ENCODE data around the gene PPP1R14C.
"Not testable (repeated sequence)": the region's sequence is repeated elsewhere in the genome, so short reads cannot be mapped to it uniquely, and the experiment has no call there.

Gene PPP1R14C, protein sequence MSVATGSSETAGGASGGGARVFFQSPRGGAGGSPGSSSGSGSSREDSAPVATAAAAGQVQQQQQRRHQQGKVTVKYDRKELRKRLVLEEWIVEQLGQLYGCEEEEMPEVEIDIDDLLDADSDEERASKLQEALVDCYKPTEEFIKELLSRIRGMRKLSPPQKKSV

DNA sequence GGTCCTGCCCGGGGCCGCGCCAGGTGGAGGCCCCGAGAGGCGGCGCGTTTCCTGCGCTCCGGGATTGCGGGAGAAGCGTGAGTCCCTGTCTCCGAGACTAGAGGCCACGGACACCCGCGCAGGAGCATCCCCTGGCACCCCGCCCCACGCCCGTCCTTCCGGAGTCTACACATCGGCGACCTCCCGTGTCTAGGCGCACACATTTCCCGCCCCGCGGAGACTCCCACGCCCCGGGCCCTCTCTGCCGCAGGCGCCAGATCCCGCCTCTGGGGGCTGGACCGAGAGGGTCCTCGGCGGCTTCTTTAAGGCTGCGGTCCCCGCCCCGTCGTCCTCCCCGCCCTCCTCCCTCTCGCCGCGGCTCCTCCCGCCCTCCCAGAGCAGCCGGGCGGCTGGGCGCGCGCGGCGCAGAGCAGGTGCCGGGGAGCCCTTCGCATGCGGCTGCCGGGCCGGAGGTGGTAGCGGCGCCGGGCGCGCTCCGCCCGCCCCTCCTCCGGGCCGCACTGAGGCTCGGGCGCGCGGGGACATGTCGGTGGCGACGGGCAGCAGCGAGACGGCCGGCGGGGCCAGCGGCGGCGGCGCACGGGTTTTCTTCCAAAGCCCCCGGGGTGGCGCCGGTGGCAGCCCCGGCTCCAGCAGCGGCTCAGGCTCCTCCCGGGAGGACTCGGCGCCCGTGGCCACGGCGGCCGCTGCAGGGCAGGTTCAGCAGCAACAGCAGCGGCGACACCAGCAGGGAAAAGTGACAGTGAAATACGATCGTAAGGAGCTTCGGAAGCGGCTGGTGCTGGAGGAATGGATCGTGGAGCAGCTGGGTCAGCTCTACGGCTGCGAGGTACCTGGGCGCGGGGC lies at the start of gene PPP1R14C:
Gene PPP1R14C (plus strand): TSS at position 375 of the 846 bp plus-strand sequence. CDS start 149 bp downstream, at position 524.
- peak; percentile 85 for DNase-seq (ENCODE audit: low spot score)

DNA sequence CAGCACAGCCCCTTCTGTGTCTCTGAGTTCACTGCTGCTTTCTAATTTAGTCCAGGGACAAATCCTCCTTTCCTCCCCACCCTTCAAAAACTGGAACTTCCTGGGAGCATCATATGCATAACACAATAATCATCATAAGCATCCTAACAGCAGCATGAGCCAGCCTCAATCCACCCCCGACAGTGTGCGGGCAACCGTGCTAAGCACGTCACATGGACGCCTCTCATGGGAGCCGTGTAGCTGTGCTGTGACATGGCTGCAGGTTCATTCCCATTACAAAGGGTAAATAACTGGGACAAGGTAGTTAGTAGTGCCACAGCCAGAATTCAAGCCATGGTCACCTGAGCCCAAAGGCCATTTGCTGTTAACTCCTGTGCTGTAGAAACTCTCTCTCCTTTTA lies 49.4 kb upstream of the PPP1R14C start:
- no peak for DNase-seq (ENCODE audit: low spot score)

DNA sequence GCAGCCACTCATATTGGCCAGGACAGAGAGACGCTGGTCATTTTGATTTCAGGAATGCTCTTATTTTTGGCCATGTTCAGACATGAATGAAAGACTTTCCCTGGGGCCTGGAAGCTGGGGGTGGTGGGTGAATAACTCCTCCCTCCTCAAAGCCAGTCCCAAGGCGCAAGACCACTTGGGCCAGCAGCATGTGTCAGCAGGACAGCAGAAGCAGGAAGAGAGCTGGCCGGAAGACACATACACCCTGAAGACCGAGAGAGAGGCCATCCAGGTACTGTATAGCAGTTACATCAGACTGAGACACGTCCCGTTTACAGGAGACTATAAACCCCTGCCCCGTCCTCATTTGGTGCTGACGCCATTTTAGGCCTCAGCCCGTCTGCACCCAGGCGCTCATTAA lies 44.7 kb upstream of the PPP1R14C start:
- no peak for DNase-seq (ENCODE audit: low spot score)

DNA sequence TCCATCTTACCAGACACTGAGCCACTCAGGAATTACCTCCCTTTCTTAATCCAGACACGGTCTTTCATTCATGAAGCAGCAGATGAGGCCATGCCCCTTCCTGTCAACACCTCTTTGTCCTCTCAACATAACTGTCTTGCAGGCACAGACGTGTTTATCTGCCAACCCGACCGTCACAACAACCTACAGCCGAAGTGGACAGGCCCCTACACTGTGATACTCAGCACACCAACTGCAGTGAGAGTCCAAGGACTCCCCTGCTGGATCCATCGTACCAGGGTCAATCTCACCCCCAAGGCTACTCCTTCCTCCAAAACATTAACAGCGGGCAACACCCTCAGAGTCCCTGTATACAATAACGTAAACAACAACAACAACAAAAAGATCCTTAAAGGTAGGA lies 43.3 kb upstream of the PPP1R14C start:
- DNase-seq (ENCODE audit: low spot score), result no peak

DNA sequence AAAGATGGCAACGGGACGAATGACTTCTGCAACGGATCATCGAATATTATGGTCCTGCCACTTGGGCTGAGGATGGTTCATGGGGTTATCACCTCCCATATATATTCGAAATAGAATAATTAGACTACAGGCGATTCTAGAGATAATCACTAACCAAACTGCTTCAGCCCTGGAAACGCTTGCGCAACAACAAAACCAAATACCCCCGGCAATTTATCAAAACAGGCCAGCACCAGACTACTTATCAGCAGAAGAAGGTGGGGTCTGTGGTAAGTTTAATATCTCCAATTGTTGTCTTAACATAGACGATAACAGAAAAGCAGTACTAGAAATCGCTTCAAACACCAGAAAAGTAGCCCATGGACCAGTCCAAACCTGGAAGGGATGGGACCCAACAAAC lies 42.9 kb upstream of the PPP1R14C start:
- DNase-seq (ENCODE audit: low spot score), result no peak

DNA sequence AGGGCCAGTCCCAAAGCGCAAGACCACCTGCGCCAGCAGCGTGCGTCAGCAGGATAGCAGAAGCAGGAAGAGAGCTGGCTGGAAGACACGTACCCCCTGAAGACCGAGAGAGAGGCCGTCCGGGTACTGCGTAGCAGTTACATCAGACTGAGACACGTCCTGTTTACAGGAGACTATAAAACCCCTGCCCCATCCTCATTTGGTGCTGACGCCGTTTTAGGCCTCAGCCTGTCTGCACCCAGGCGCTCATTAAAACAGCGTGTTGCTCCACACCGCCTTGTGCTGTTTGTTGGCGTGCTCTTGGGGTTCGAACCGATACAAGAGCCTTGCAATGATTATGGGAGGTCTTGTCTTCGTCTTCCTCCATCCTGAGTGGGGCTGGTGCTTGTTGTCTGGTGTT lies 42.1 kb upstream of the PPP1R14C start:
- no peak for DNase-seq (ENCODE audit: low spot score)

DNA sequence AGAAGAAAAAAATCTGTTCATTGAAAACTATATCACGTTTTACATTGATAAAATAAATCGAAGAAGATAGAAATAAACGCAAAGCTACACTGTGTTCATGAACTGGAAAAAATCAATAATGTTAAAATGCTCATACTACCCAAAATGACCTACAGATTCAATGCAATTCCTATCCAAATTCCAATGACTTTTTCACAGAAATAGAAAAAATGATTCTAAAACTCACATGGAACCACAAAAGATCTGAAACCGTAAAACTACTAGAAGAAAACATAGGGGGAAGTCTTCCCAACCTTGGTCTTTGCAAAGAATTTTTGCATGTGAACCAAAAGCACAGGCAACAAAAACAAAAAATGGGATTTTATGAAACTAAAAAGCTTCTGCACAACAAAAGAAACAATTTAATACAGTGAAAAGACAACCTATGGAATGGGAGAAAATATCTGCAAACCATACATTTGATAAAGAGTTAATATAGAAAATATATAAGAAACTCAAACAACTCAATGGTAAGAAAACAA lies 40.0 kb upstream of the PPP1R14C start:
- no peak for DNase-seq (ENCODE audit: low spot score)

DNA sequence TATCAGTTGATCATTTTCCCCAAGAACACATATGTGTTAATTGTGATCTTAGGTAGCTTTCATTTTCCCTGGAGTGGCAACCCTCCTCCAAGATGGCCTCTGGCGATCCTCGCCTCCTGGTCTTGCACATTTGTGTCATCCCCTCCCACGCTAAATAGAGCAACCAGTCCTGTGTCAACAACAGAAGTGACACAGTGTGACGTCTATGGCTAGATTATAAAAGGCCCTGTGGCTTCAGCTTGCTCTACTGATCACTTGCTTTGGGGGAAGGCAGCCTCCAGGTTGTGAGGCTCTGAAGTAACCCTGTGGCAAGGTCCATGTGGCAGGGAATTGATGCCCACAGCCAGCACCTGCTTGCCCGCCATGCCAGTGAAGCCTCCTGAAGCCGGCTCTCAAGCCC lies 30.6 kb upstream of the PPP1R14C start:
- no peak for DNase-seq (ENCODE audit: low spot score)

DNA sequence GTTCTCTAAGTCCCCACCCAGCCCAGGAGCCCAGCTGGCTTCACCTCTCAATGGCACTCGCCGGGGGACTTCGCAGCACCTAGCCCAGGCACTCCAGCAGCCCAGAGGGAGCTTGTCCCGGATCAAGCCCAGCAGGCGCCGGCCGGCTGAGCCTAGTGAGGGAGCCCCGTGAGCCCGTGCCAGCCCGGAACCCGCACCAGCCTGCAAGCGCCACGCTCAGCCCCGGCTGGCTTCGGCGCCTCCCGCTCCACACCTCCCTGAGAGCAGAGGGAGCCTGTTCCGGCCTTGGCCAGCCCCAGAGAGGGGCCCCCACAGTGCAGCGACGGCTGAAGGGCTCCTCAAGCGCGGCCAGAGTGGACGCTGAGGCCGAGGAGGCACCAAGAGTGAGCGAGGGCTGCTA lies 27.1 kb upstream of the PPP1R14C start:
- no peak for DNase-seq (ENCODE audit: low spot score)

DNA sequence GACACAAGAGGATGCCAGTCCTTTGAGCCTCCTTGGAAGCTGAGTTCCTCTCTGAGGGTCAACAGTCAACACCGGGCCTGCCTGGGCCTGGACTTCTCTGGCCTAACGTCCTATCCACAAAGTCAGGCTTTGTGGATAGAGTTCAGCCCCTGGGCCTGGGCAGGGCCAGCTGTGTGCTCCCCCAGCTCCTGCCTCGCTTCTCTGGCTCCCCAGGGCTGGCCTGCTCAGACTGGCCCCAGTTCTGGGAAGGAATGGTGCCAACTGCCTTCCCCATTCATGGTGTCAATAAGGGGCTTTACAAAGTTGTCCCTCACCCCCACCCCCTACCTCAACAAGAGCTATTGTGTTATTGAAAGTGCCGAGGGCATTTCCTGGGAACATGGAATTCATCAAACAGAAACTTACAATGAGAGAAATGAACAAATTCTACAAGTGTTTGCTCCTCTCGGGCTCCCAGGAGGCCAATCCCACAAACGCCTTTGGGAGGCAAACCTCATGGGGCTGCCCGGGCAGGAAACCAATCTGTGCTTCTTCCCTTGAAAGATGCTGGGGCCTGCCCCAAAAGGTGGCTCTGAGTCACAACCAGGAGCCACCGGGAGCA lies 26.5 kb upstream of the PPP1R14C start:
- no peak for DNase-seq (ENCODE audit: low spot score)

DNA sequence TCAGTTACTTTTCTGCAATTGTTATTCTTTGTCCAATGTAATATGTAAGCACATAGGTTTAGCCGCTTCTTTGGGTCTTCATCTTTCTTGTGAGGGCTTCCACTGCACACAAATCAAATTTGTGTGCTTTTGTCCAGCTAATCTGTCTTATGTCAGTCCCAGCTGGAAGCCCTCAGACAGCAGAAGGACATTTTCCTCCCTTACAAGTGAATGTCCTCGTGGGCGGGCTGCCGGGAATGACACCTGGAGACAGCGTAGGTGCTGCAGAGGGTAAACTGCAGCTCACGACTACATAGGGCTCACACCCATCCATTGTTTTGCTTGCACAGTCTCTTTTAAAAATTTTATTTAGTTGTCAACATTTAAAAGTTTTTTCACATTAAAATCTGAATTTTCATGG lies 24.6 kb upstream of the PPP1R14C start:
- no peak for DNase-seq (ENCODE audit: low spot score)

DNA sequence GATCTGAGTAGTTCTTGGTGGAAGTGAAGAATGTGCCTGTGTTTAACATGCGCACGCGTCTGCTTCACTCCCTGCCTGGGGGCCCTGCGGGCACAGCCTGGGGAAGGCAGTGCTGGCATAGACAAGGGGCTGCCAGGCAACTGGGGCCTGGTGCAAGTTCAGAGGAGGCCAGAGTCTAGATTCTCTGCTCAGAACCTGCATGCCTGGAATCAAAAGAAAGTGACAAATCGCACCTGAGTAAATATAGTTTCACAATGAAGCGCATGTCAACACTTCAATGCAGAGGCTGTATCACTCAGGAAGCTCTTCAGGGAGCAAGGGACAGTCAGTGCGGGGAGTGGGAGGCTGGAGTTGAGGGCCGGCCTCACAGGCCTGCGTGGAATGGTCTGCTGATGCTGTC lies 24.2 kb upstream of the PPP1R14C start:
- no peak for DNase-seq (ENCODE audit: low spot score)

DNA sequence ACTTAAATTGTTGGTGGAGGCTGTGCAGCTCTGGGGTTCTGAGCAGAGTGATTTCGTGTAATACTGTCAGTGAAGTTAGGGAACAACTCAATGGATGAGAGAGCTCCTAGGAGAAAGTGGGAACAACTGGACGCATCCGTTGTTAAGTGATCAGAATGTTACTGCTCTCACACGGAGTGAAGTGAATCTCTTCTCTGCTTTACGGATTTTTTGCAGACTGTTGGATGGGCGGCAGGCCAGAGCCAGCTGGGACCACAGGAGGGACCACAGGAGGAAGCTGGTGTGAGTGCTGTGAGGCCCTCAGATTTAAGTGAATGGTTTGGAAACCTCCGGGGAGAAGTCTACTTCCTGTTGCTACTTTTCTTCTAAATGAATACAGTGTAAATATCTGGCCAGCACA lies 23.7 kb upstream of the PPP1R14C start:
- DNase-seq (ENCODE audit: low spot score), result peak; percentile 33

DNA sequence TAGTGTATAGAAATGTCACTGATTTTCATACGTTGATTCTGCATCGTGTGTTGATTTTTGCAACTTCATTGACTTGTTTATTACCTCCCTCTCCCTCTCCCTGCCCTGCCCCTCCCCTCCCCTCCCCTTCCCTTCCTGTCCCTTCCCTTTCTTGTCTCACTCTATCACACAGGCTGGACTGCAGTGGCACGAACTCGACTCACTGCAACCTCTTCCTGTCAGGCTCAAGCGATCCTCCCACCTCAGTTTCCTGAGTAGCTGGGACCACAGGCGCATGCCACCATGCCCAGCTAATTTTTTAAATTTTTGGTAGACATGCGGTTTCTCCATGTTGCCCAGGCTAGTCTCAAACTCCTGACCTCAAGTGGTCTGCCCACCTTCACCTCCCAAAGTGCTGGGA lies 19.2 kb upstream of the PPP1R14C start:
- no peak for DNase-seq (ENCODE audit: low spot score)

DNA sequence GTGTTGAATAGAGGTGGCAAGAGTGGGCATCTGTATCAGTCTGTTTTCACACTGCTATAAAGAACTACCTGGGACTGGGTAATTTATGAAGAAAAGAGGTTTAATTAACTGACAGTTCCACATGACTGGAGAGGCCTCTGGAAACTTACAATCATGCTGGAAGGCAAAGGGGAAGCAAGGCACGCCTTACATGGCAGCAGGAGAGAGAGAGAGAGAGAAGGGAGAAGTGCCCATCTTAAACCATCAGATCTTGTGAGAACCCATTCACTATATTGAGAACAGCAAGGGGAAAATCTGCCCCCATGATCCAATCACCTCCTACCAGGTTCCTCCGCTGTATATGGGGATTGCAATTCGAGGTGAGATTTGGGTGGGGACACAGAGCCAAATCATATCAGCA lies 18.6 kb upstream of the PPP1R14C start:
- no peak for DNase-seq (ENCODE audit: low spot score)

DNA sequence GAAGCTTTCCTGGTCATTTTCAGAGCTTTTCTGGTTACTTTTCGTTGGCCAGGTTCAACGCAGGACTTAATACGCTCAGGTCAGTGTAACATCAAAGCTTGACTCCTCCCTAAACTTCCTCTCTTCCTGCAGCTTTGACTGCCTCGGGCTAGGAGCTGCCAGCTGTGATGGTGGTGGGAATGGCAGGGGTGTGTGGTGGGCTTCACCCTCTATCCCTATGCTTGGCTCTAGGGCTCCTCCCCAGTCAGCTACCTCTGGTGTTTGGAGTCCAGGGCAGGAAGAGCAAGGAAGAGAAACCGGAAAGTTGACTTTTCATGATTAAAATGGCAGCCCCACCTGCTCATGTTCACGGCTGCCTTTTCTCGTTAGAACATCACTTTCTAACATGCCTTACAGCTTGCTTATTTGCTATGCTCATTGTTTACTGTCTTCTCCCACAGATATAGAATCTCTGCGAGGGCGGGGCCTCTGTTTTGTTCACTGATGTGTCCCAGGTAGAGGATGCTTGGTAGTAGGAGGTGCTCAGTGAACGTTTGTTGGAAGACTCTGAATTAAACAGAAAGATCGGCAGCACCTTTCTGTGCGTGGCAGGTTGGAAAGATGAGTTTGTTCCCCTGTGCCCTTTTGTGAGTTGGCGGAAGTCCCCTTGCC lies 16.1 kb upstream of the PPP1R14C start:
- no peak for DNase-seq (ENCODE audit: low spot score)

DNA sequence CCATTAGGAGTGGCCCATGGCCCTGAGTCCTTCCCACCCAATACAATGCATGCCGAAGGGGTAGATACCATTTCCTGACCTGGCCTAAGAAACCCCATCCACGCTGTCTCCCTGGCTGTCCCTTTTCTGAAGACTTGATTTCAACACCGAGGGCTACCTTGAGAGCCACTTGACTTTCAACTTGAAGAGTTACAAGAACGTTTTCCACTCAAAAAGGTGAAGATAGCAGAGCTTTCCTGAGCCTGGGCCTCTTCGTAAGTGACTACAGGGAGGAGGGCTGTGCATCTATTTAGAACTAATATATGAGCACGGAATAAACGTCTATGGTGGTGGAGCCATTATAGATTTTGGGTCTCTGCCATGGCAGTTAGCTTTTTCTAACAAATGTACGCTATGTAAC lies 14.4 kb upstream of the PPP1R14C start:
- no peak for DNase-seq (ENCODE audit: low spot score)

DNA sequence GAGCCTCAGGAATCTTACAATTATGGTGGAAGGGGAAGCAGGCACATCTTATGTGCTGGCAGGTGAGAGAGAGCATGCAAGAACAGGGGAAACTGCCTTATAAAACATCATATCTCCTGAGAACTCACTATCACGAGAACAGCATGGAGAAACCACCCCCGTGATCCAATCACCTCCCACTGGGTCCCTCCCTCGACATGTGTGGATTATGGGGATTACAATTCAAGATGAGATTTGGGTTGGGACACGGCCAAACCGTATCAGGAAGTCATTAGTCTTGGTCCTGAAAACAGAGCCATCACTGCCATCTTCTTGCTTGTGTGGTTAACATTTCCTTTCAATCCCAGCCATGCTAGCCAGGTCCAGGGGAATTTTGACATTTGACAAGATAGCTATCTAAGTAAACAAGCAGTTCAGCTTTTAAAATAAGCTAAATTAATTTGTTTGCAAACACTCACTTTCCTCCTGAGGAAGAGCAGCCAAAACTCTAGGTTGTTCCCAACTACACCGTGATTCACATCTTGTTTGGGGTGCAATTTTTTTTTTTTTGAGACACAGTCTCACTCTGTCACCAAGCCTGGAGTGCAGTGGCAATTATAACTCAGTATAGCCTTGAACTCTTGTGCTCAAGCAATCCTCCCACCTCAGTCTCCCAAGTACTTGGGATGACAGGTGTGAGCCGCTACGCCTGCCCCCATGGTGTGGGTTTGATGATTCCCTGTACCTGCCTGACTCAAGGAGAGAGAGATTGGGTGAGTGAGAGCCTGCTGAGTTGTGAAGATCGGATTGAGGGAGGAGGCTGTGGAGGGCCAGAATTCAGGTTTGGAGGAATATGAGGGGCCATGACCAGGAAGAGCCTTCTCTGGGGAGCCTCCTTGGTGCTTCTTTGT lies 13.0 kb upstream of the PPP1R14C start:
- no peak for DNase-seq (ENCODE audit: low spot score)

DNA sequence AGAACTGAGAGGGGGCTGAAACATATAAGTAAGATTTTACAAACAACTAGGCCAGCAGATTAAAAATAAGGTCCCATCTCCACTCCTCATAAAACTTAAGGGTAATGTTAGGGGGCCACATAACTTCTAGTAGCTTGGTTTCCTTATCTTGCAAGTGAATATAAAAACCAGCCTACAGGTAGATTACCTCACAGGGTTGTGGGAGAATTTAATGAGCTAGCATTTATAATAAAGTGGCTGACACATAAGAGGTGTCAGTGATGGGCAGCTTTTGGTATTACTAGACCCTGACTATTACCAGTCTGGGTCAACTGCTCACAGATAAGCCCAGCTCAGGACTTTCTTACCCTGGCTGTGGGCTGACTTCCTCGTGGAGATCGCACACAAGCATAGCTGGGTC lies 9.2 kb upstream of the PPP1R14C start:
- DNase-seq (ENCODE audit: low spot score), result no peak

DNA sequence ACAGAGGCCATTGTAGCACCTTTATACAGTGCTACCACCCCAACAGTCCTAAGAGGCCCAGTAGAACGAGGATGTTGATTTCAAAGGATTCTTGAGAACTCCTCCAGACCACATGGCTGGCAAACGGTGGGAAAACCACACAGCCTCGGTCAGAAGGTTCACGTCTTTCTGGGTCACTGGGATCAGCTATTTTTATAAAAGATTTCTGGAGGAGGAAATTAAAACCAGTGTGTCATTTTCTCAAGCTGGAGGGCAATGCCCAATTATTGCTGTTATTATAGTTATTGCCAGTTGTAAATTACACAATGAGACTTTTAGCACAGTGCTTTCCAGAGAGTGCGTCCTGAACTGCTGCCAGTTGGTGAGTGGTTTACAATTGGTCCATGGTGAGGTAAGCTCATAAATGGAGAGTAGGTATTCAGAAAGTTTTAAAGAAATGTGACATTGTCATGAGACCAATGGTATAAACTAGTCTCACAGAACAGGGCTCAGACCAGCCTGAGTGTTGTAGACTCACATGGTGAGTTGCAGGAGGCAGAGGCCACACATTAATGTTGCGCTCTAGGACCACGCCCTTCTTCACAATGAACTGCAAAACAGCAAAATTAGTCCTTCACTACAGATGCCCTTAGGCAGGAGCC lies 8.4 kb upstream of the PPP1R14C start:
- DNase-seq (ENCODE audit: low spot score), result no peak

DNA sequence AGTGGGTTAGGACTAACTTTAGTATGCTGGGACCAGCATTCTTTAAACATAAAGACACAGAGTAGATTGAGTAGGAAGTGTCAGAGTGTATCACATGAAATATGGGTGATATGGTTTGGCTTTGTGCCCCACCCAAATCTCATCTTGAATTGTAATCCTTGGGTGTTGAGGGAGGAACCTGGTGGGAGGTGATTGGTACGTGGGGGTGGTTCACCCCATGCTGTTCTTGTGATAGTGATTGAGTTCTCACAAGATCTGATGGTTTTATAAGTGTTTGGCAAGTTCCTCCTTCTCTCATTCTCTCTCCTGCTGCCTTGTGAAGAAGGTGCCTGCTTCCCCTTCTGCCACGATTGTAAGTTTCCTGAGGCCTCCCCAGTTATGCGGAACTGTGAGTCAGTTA lies 5.1 kb upstream of the PPP1R14C start:
- DNase-seq (ENCODE audit: low spot score), result not testable (repeated sequence)

Measured in GM03348 (cell line).